H1 (cell line): ENCODE data around the gene KCNJ13. TPM values are rescaled to one million over a fixed set of nuclear protein-coding genes. Genes with fewer than 3 reads are reported as not detected.

Experiments used
- CTCF ChIA-PET: fragments of 300-600 bp; sonication (Branson Sonifier 250); formaldehyde crosslinking; loops from one replicate; lab custom pipeline; 2021; ENCODE audit not compliant: partially characterized antibody; lab: Charles Lee
- POLR2A ChIA-PET: fragments of 300-600 bp; sonication (Branson Sonifier 250); formaldehyde crosslinking; loops from one replicate; lab custom pipeline; 2021; ENCODE audit warnings: inconsistent platforms; ENCODE audit not compliant: partially characterized antibody; lab: Charles Lee
- DNase-seq, 2 experiments: peaks; one replicate each; pipeline versions ENCODE4 v3.0.0 to v3.0.0-alpha.2; 2010 to 2022; ENCODE audit warnings: low spot score in 2 of 2, low read depth in 1 of 2, mixed read lengths in 1 of 2
- FAIRE-seq: peaks from 2 replicates; lab custom pipeline; 2011; peaks lifted over from hg19 to GRCh38; lab: Jason Lieb, UNC
- H2AFZ ChIP-seq: 2 replicates; pipeline ENCODE4 v1.8.1; 2012; ENCODE audit warnings: low read length, inconsistent platforms
- H2AK5ac ChIP-seq: 2 replicates; pipeline ENCODE4 v1.6.1; 2013; ENCODE audit warnings: low read depth, low read length
- H2BK120ac ChIP-seq: replicated peaks from 2 replicates; pipeline ENCODE3; 2013; ENCODE audit warnings: low read depth, low read length, inconsistent platforms
- H2BK12ac ChIP-seq: 2 replicates; pipeline ENCODE4 v1.6.1; 2013; ENCODE audit warnings: low read depth, low read length
- H2BK15ac ChIP-seq: 2 replicates; pipeline ENCODE4 v1.6.1; 2013; ENCODE audit warnings: low read length
- H2BK20ac ChIP-seq: 2 replicates; pipeline ENCODE4 v1.6.1; 2013; ENCODE audit warnings: low read length
- H2BK5ac ChIP-seq: 2 replicates; pipeline ENCODE4 v1.6.1; 2013; ENCODE audit warnings: low read depth, low read length
- H3K14ac ChIP-seq: 2 replicates; pipeline ENCODE4 v1.6.1; 2013; ENCODE audit warnings: inconsistent platforms; ENCODE audit not compliant: insufficient read length
- H3K18ac ChIP-seq: 2 replicates; pipeline ENCODE4 v1.6.1; 2013; ENCODE audit warnings: low read length; ENCODE audit errors: extremely low read depth
- H3K23ac ChIP-seq: 2 replicates; pipeline ENCODE4 v1.6.1; 2013; ENCODE audit warnings: inconsistent platforms; ENCODE audit not compliant: insufficient read length
- H3K23me2 ChIP-seq: 2 replicates; pipeline ENCODE4 v1.6.1; 2013; ENCODE audit warnings: low read depth, low read length
- H3K27ac ChIP-seq: 2 replicates; pipeline ENCODE4 v1.6.1; 2011; ENCODE audit warnings: low read depth, low read length, inconsistent platforms
- H3K27me3 ChIP-seq, 4 experiments: replicated peaks in 1 of 4; 1 replicate in 1 of 4; 2 replicates in 3 of 4; pipeline versions ENCODE4 v1.6.1 to v1.8.1; 2011 to 2013; ENCODE audit warnings: low read length in 3 of 4, mild to moderate bottlenecking in 3 of 4, inconsistent platforms in 2 of 4, mixed read lengths in 2 of 4, moderate library complexity in 1 of 4; ENCODE audit not compliant: control insufficient read depth in 3 of 4, insufficient read depth in 3 of 4; ENCODE audit errors: extremely low read depth in 1 of 4
- H3K36me3 ChIP-seq, 4 experiments: 2 replicates each; pipeline versions ENCODE4 v1.6.1 to v1.8.1; 2011 to 2013; ENCODE audit warnings: mild to moderate bottlenecking in 4 of 4, low read length in 3 of 4, moderate library complexity in 2 of 4, control low read depth in 1 of 4, inconsistent platforms in 1 of 4; ENCODE audit not compliant: insufficient read depth in 4 of 4, control insufficient read depth in 2 of 4
- H3K4ac ChIP-seq: replicated peaks from 2 replicates; pipeline ENCODE3; 2013; ENCODE audit warnings: low read length, low read depth, mixed read lengths, inconsistent platforms; ENCODE audit not compliant: insufficient read length
- H3K4me1 ChIP-seq, 4 experiments: replicated peaks in 1 of 4; 1 replicate in 1 of 4; 2 replicates in 3 of 4; pipeline versions ENCODE4 v1.6.1 to v1.8.1; 2011 to 2013; ENCODE audit warnings: low read length in 3 of 4, inconsistent platforms in 2 of 4, mixed read lengths in 1 of 4; ENCODE audit not compliant: insufficient read depth in 4 of 4, control insufficient read depth in 3 of 4
- H3K4me2 ChIP-seq, 2 experiments: 2 replicates each; pipeline versions ENCODE4 v1.6.1 to v1.8.1; 2011 to 2013; ENCODE audit warnings: low read depth in 2 of 2, low read length in 2 of 2, control low read depth in 1 of 2, inconsistent platforms in 1 of 2, mild to moderate bottlenecking in 1 of 2; ENCODE audit not compliant: insufficient read depth in 1 of 2
- H3K4me3 ChIP-seq, 4 experiments: fragments of 200-600, 300-600 bp in 1 of 4; sonication (generic), shearing (Covaris generic), sonication (Bioruptor Twin) in 1 of 4; 2 replicates each; pipeline versions ENCODE4 v1.5.1 to v1.8.1; 2011 to 2016; ENCODE audit warnings: low read length in 4 of 4, low read depth in 3 of 4, control low read depth in 2 of 4, inconsistent platforms in 2 of 4, mild to moderate bottlenecking in 2 of 4, mixed read lengths in 1 of 4, moderate library complexity in 1 of 4; ENCODE audit not compliant: insufficient read depth in 2 of 4; ENCODE audit errors: extremely low read depth in 1 of 4
- H3K56ac ChIP-seq: replicated peaks from 2 replicates; pipeline ENCODE3; 2013; ENCODE audit warnings: low read depth, mild to moderate bottlenecking, mixed read lengths, low read length, inconsistent platforms; ENCODE audit not compliant: insufficient read length
- H3K79me1 ChIP-seq: 2 replicates; pipeline ENCODE4 v1.6.1; 2013; ENCODE audit warnings: low read depth, low read length, control low read depth
- H3K79me2 ChIP-seq, 2 experiments: 2 replicates each; pipeline versions ENCODE4 v1.6.1 to v1.8.1; 2012 to 2013; ENCODE audit warnings: low read length in 2 of 2, mild to moderate bottlenecking in 2 of 2, inconsistent platforms in 1 of 2; ENCODE audit not compliant: insufficient read depth in 2 of 2, control insufficient read depth in 1 of 2
- H3K9ac ChIP-seq, 4 experiments: replicated peaks in 1 of 4; 1 replicate in 1 of 4; 2 replicates in 3 of 4; pipeline versions ENCODE4 v1.6.1 to v1.8.1; 2011 to 2013; ENCODE audit warnings: low read depth in 3 of 4, low read length in 3 of 4, control low read depth in 2 of 4, mild to moderate bottlenecking in 2 of 4, moderate library complexity in 2 of 4, inconsistent platforms in 1 of 4; ENCODE audit errors: extremely low read depth in 1 of 4
- H3K9me3 ChIP-seq, 2 experiments: 2 replicates each; pipeline versions ENCODE4 v1.6.1 to v1.8.1; 2012 to 2013; ENCODE audit warnings: mild to moderate bottlenecking in 2 of 2, moderate library complexity in 2 of 2, control low read depth in 1 of 2, inconsistent platforms in 1 of 2, low read depth in 1 of 2, low read length in 1 of 2, mixed read lengths in 1 of 2; ENCODE audit not compliant: insufficient read depth in 2 of 2
- H4K20me1 ChIP-seq, 2 experiments: replicated peaks in 1 of 2; 2 replicates each; pipeline versions ENCODE3 to v1.8.1; 2011 to 2013; ENCODE audit warnings: inconsistent platforms in 2 of 2, low read length in 2 of 2, mild to moderate bottlenecking in 1 of 2; ENCODE audit not compliant: insufficient read depth in 2 of 2, control insufficient read depth in 1 of 2
- H4K5ac ChIP-seq: 2 replicates; pipeline ENCODE4 v1.6.1; 2013; ENCODE audit warnings: low read length, low read depth, mixed read lengths, inconsistent platforms; ENCODE audit not compliant: insufficient read length
- H4K8ac ChIP-seq: 2 replicates; pipeline ENCODE4 v1.8.0; 2013; ENCODE audit warnings: mild to moderate bottlenecking, moderate library complexity, low read length, inconsistent platforms; ENCODE audit not compliant: insufficient read depth; ENCODE audit errors: extremely low read depth
- H4K91ac ChIP-seq: replicated peaks from 2 replicates; pipeline ENCODE3; 2013; ENCODE audit warnings: low read length, mixed read lengths, inconsistent platforms; ENCODE audit not compliant: insufficient read length
- BCL11A ChIP-seq, 2 experiments: IDR thresholded peaks; one replicate each; pipeline ENCODE4 v1.6.1; 2011; ENCODE audit warnings: low read depth in 2 of 2, low read length in 2 of 2, mild to moderate bottlenecking in 2 of 2
- CHD1 ChIP-seq: IDR thresholded peaks from 2 replicates; pipeline ENCODE4 v1.6.1; 2012; ENCODE audit warnings: low read depth, low read length, improper control_type of control experiment
- CTCF ChIP-seq, 3 experiments: IDR thresholded peaks; 1 replicate in 2 of 3; 2 replicates in 1 of 3; pipeline versions ENCODE4 v1.5.1 to v1.6.1; 2011; ENCODE audit warnings: low read length in 3 of 3, mild to moderate bottlenecking in 3 of 3, inconsistent platforms in 2 of 3, low read depth in 1 of 3, moderate library complexity in 1 of 3; ENCODE audit not compliant: insufficient read depth in 1 of 3; ENCODE audit errors: control extremely low read depth in 1 of 3
- HDAC2 ChIP-seq, 2 experiments: fragments of 300-600 bp in 1 of 2; sonication (generic) in 1 of 2; IDR thresholded peaks; 2 replicates each; pipeline ENCODE4 v1.6.1; 2011 to 2012; ENCODE audit warnings: low read depth in 2 of 2, low read length in 2 of 2, mild to moderate bottlenecking in 2 of 2, moderate library complexity in 2 of 2, borderline replicate concordance in 1 of 2, inconsistent platforms in 1 of 2
- SAP30 ChIP-seq: fragments of 300-600 bp; sonication (generic); IDR thresholded peaks from 2 replicates; pipeline ENCODE4 v1.7.1; 2012; ENCODE audit warnings: low read length, moderate library complexity, mild to moderate bottlenecking, inconsistent platforms; ENCODE audit not compliant: insufficient read depth, insufficient replicate concordance
- SP2 ChIP-seq: IDR thresholded peaks from 2 replicates; pipeline ENCODE4 v1.6.1; 2012; ENCODE audit warnings: mild to moderate bottlenecking, low read length, inconsistent platforms
- TCF12 ChIP-seq: IDR thresholded peaks from 2 replicates; pipeline ENCODE4 v1.6.1; 2011; ENCODE audit warnings: low read depth, mild to moderate bottlenecking, low read length
- ZNF274 ChIP-seq: IDR thresholded peaks from 2 replicates; pipeline ENCODE4 v1.7.0; 2012; ENCODE audit warnings: low read length, borderline replicate concordance; ENCODE audit errors: extremely low read depth
- WGBS, 2 experiments: shearing (Covaris generic) in 1 of 2; methylation state at CpG; one replicate each; pipeline versions ENCODE4 v1.1.6 to v1.1.7; 2013 to 2015; ENCODE audit warnings: low lambda C conversion rate in 2 of 2, mixed read lengths in 2 of 2, inconsistent platforms in 1 of 2, low coverage in 1 of 2, missing lambda C conversion rate in 1 of 2; ENCODE audit not compliant: insufficient replicate concordance in 2 of 2, insufficient coverage in 1 of 2, insufficient read length in 1 of 2; ENCODE audit errors: extremely low coverage in 1 of 2, missing lambda C conversion rate in 1 of 2; 5-methylcytosine and 5-hydroxymethylcytosine counted together
- polyA plus RNA-seq, 7 experiments: library from polyadenylated mRNA; depleted of rRNA in 3 of 7; stranded (reverse) in 5 of 7; unstranded in 2 of 7; fragments of >200 nt in 5 of 7; fragments of 200-250 nt in 2 of 7; gene quantifications; 1 replicate in 5 of 7; 2 replicates in 1 of 7; 4 replicates in 1 of 7; pipeline versions ENCODE4 v1.2.1 to v1.2.3, GENCODE V29; 2011 to 2013; ENCODE audit warnings: missing spikeins in 2 of 7, mixed read lengths in 2 of 7
- total RNA-seq: library from RNA; stranded (reverse); fragmentation: NEBNext Ultra II Directional; extraction: Animal tissue kit (Norgen Biotek cat#: 25700); gene quantifications from 2 replicates; pipeline ENCODE4 v1.2.1, GENCODE V29; 2021

KCNJ13 gene
- total and polyA plus RNA-seq, 2 of the 8 experiments (the other 6 are each of a cell fraction or from before 2014, with no cell fraction given), result not detected

DNA sequence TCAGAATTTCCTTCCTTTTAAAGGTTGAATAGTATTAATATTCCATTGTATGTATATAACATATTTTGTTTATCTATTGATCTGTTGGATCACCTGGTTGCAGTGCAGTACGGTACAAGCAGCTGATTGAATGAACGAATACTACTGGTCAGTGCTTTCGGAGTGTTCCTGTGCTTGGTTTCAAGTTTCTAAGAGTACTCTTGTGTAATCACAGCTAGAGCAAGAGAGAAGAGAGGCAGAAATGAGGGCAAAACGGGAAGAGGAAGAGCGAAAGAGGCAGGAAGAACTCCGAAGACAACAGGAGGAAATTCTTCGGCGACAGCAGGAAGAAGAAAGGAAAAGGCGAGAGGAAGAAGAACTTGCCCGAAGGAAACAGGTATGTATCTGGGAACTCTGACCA is 40.3 kb upstream of the KCNJ13 start:
- Histone ChIP-seq H3K4me2 (no peak overlapping the region), H4K5ac (no peak overlapping the region), H2BK15ac (no peak overlapping the region), H4K91ac (no peak overlapping the region), H3K4ac (no peak overlapping the region), H2BK5ac (no peak overlapping the region), H3K27me3 (no peaks in the 10 kb centered on the region), H2AFZ (no peak overlapping the region), H3K4me1 (no peaks in the 10 kb centered on the region), H2AK5ac (no peak overlapping the region), H4K20me1 (peaks cover 0 to 4% of the 10 kb centered on the region in 2 experiments), H2BK12ac (no peak overlapping the region), H3K23me2 (no peaks in the 10 kb centered on the region), H3K4me3 (no peak overlapping the region), H2BK20ac (no peak overlapping the region), H3K56ac (no peak overlapping the region), H3K9me3 (no peaks in the 10 kb centered on the region), H3K36me3 (peaks cover 0 to 66% (median 24%) of the 10 kb centered on the region in 4 experiments; a peak in 7 of 8 replicates), H4K8ac (no peak overlapping the region), H3K27ac (no peak overlapping the region), H3K14ac (no peak overlapping the region), H3K18ac (no peak overlapping the region), H3K79me1 (no peaks in the 10 kb centered on the region), H2BK120ac (no peak overlapping the region), H3K23ac (no peak overlapping the region), H3K79me2 (no peaks in the 10 kb centered on the region), H3K9ac (no peak overlapping the region)
- FAIRE-seq (no peak), DNase-seq (no peak)
- ChIA-PET CTCF (interaction anchor here (1.3 kb wide), 1 partner anchor 20 kb away, joined by 3 read pairs; no protein-coding TSS in a partner anchor), POLR2A (no interaction called here)
- WGBS, 2 experiments, result 91% methylated on average over 10 of the region's 10 CpGs; no CpG with 5 or more reads in 1 of the 2 experiments
- TF ChIP-seq ZNF274 (no peak), SP2 (no peak), BCL11A (IDR thresholded peaks at IDR 0.05; ENCODE audit: low read depth in 2 of 2, low read length in 2 of 2) (no peak), CTCF (IDR thresholded peaks at IDR 0.05; ENCODE audit: control extremely low read depth in 1 of 3, insufficient read depth in 1 of 3, low read depth in 1 of 3, low read length in 3 of 3) (no peak), HDAC2 (IDR thresholded peaks at IDR 0.05; ENCODE audit: borderline replicate concordance in 1 of 2, low read depth in 2 of 2, low read length in 2 of 2) (no peak), CHD1 (no peak), SAP30 (no peak), TCF12 (no peak)
